ENCODE results near the gene VPS52.
A peak's percentile ranks its signal among the peaks of the same experiment; 100 is the strongest.

The VPS52 gene

GRCh38 chr6:33273924-33274902 is 2.5 kb upstream of the VPS52 start:
- H3K9ac ChIP-seq (ENCODE audit: low read length): peak overlapping the region; percentile 94; the same call in 1 of the 2 replicates
- peak overlapping the region; percentile 89 for H3K4me2 ChIP-seq (ENCODE audit: low read length)
- no peaks in the 10 kb centered on the region for H3K9me3 ChIP-seq (ENCODE audit: insufficient read depth, low read length)
- peaks cover 48% of the 10 kb centered on the region for H3K4me1 ChIP-seq (ENCODE audit: low read length)
- peak overlapping the region; percentile 97 for H3K4me3 ChIP-seq (ENCODE audit: low read length)
- peak overlapping the region; percentile 69 for H3K27ac ChIP-seq (ENCODE audit: low read length)
- peaks cover 55% of the 10 kb centered on the region for H3K79me2 ChIP-seq (ENCODE audit: low read length)
- peaks cover 40% of the 10 kb centered on the region for H4K20me1 ChIP-seq (ENCODE audit: insufficient read depth, low read length)
- H2AFZ ChIP-seq (ENCODE audit: low read depth, low read length): no peak overlapping the region
- TF ChIP-seq CTCF (IDR thresholded peaks at IDR 0.05; ENCODE audit: low read depth, low read length) (no peak), EZH2phosphoT487 (IDR thresholded peaks at IDR 0.05; ENCODE audit: low read depth) (no peak)
- no peaks in the 10 kb centered on the region for H3K27me3 ChIP-seq (ENCODE audit: low read depth, low read length)
- H3K36me3 ChIP-seq (replicated peaks; ENCODE audit: low read depth, low read length): peaks cover 46% of the 10 kb centered on the region

- H3K4me1 ChIP-seq (ENCODE audit: low read length): peaks cover 48% of the 10 kb centered on the region
- H3K36me3 ChIP-seq (replicated peaks; ENCODE audit: low read depth, low read length): peaks cover 46% of the 10 kb centered on the region
- peaks cover 55% of the 10 kb centered on the region for H3K79me2 ChIP-seq (ENCODE audit: low read length)
- H3K27me3 ChIP-seq (ENCODE audit: low read depth, low read length): no peaks in the 10 kb centered on the region
- H3K4me2 ChIP-seq (ENCODE audit: low read length): peak overlapping the region; percentile 89
- H3K27ac ChIP-seq (ENCODE audit: low read length): peak overlapping the region; percentile 69
- peaks cover 40% of the 10 kb centered on the region for H4K20me1 ChIP-seq (ENCODE audit: insufficient read depth, low read length)
- H3K4me3 ChIP-seq (ENCODE audit: low read length): peak overlapping the region; percentile 97
- TF ChIP-seq CTCF (IDR thresholded peaks at IDR 0.05; ENCODE audit: low read depth, low read length) (no peak), EZH2phosphoT487 (IDR thresholded peaks at IDR 0.05; ENCODE audit: low read depth) (no peak)
- no peak overlapping the region for H2AFZ ChIP-seq (ENCODE audit: low read depth, low read length)
- no peaks in the 10 kb centered on the region for H3K9me3 ChIP-seq (ENCODE audit: insufficient read depth, low read length)
- H3K9ac ChIP-seq (ENCODE audit: low read length): peak overlapping the region; percentile 94
Measured at GRCh38 chr6:33273129-33273923, 1.6 kb upstream of the VPS52 start.

- H3K36me3 ChIP-seq (replicated peaks; ENCODE audit: low read depth, low read length): peaks cover 46% of the 10 kb centered on the region
- H2AFZ ChIP-seq (ENCODE audit: low read depth, low read length): no peak overlapping the region
- H3K27ac ChIP-seq (ENCODE audit: low read length): peak overlapping the region; percentile 69
- no peaks in the 10 kb centered on the region for H3K9me3 ChIP-seq (ENCODE audit: insufficient read depth, low read length)
- TF ChIP-seq CTCF (IDR thresholded peaks at IDR 0.05; ENCODE audit: low read depth, low read length) (no peak), EZH2phosphoT487 (IDR thresholded peaks at IDR 0.05; ENCODE audit: low read depth) (no peak)
- H3K4me1 ChIP-seq (ENCODE audit: low read length): peaks cover 43% of the 10 kb centered on the region
- peaks cover 55% of the 10 kb centered on the region for H3K79me2 ChIP-seq (ENCODE audit: low read length)
- H3K4me2 ChIP-seq (ENCODE audit: low read length): peak overlapping the region; percentile 89
- peaks cover 40% of the 10 kb centered on the region for H4K20me1 ChIP-seq (ENCODE audit: insufficient read depth, low read length)
- H3K4me3 ChIP-seq (ENCODE audit: low read length): peak overlapping the region; percentile 97
- no peaks in the 10 kb centered on the region for H3K27me3 ChIP-seq (ENCODE audit: low read depth, low read length)
- H3K9ac ChIP-seq (ENCODE audit: low read length): peak overlapping the region; percentile 94
Measured at GRCh38 chr6:33272275-33273128, 826 bp upstream of the VPS52 start.

All from OCI-LY3 (cell line).